ENCODE measurements around the gene IER2.

DNA sequence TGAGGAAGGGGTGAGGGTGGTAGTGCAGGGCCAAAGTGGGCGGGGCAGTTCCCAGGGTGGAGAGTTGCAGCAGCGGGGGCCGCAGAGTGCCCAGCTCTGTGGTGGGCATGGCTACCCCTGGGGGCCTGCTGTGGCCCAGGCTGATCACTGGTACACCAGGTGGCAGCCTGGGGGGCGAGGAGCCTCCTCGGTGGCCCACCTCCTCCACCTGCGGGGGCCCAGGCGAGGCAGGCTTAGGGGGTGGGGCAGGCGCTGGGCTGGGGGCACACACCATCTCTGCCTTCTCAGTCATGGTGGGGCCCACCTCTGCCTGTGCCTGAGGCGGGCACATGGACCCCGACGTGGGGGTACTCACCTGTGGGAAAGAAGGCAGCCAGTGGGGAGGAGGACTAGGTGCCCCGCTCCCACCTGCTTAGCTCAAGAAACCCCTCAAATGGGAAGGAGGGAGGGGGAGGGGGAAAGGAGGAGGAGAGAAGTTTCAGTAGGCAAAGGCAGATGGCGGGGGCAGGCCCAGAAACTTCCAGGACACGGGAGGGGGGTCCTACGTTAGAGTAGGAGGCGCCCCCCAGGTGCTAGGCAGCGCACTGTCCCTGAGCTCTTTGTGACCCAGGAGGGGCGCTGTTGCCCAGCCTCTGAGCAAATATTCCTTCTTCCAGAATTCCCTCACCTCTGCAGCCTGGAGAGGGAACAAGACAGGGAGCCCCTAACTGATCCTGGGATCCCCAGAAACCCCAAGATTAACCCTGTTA, 49.2 kb upstream of the IER2 start:
- no peak for TF ChIP-seq POLR2A (IDR thresholded peaks at IDR 0.05)
- TF ChIP-seq, protein P1, sequence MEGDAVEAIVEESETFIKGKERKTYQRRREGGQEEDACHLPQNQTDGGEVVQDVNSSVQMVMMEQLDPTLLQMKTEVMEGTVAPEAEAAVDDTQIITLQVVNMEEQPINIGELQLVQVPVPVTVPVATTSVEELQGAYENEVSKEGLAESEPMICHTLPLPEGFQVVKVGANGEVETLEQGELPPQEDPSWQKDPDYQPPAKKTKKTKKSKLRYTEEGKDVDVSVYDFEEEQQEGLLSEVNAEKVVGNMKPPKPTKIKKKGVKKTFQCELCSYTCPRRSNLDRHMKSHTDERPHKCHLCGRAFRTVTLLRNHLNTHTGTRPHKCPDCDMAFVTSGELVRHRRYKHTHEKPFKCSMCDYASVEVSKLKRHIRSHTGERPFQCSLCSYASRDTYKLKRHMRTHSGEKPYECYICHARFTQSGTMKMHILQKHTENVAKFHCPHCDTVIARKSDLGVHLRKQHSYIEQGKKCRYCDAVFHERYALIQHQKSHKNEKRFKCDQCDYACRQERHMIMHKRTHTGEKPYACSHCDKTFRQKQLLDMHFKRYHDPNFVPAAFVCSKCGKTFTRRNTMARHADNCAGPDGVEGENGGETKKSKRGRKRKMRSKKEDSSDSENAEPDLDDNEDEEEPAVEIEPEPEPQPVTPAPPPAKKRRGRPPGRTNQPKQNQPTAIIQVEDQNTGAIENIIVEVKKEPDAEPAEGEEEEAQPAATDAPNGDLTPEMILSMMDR (IDR thresholded peaks at IDR 0.05): no peak
